Neuronal stem cell (in vitro differentiated cells): ENCODE data around the gene ATP6V1F.

ENCODE experiments used
- DNase-seq: peaks from one replicate; pipeline ENCODE4 v3.0.0-alpha.2; 2013; ENCODE audit warnings: low spot score
- H2AFZ ChIP-seq: one replicate; pipeline ENCODE4 v1.6.1; 2013; ENCODE audit warnings: mild to moderate bottlenecking, low read length, inconsistent platforms
- H2AK5ac ChIP-seq: 2 replicates; pipeline ENCODE4 v1.6.1; 2013; ENCODE audit warnings: low read depth, mild to moderate bottlenecking, inconsistent platforms, low read length, moderate library complexity, mixed read lengths
- H2BK120ac ChIP-seq: 2 replicates; pipeline ENCODE4 v1.6.1; 2013; ENCODE audit warnings: low read depth, mild to moderate bottlenecking, inconsistent platforms, low read length, moderate library complexity, mixed read lengths
- H2BK12ac ChIP-seq: one replicate; pipeline ENCODE4 v1.6.1; 2013; ENCODE audit warnings: low read length, inconsistent platforms
- H2BK15ac ChIP-seq: 2 replicates; pipeline ENCODE4 v1.6.1; 2013; ENCODE audit warnings: mild to moderate bottlenecking, low read length, inconsistent platforms, mixed read lengths
- H2BK5ac ChIP-seq: one replicate; pipeline ENCODE4 v1.6.1; 2013; ENCODE audit warnings: inconsistent platforms, mild to moderate bottlenecking, low read length, moderate library complexity
- H3K14ac ChIP-seq: one replicate; pipeline ENCODE4 v1.6.1; 2013; ENCODE audit warnings: low read length, inconsistent platforms
- H3K18ac ChIP-seq: 2 replicates; pipeline ENCODE4 v1.6.1; 2013; ENCODE audit warnings: low read length, inconsistent platforms
- H3K23ac ChIP-seq: 2 replicates; pipeline ENCODE4 v1.6.1; 2013; ENCODE audit warnings: low read depth, mild to moderate bottlenecking, mixed read lengths, low read length, inconsistent platforms; ENCODE audit not compliant: poor library complexity
- H3K27ac ChIP-seq: replicated peaks from 3 replicates; pipeline ENCODE4 v1.5.1; 2013; ENCODE audit warnings: low read length, inconsistent platforms
- H3K27me3 ChIP-seq, 3 experiments: 2 replicates each; pipeline ENCODE4 v1.6.1; 2013; ENCODE audit warnings: low read length in 3 of 3, mild to moderate bottlenecking in 2 of 3, inconsistent platforms in 1 of 3, low read depth in 1 of 3, mixed read lengths in 1 of 3, moderate library complexity in 1 of 3; ENCODE audit not compliant: control insufficient read depth in 3 of 3, insufficient read depth in 3 of 3
- H3K36me3 ChIP-seq, 2 donors: replicated peaks in 1 of 2; 2 replicates each; pipeline ENCODE4 v1.6.1; 2013; ENCODE audit warnings: low read length in 2 of 2; ENCODE audit not compliant: control insufficient read depth in 2 of 2, insufficient read depth in 2 of 2
- H3K4ac ChIP-seq: 2 replicates; pipeline ENCODE4 v1.6.1; 2013; ENCODE audit warnings: inconsistent platforms, mild to moderate bottlenecking, low read length, moderate library complexity
- H3K4me1 ChIP-seq, 2 donors: 1 replicate in 1 of 2; 2 replicates in 1 of 2; pipeline ENCODE4 v1.6.1; 2013; ENCODE audit warnings: low read length in 2 of 2, low read depth in 1 of 2; ENCODE audit not compliant: control insufficient read depth in 2 of 2, insufficient read depth in 1 of 2
- H3K4me2 ChIP-seq: one replicate; pipeline ENCODE4 v1.6.1; 2013; ENCODE audit warnings: mild to moderate bottlenecking, low read length, inconsistent platforms; ENCODE audit not compliant: insufficient read depth, poor library complexity, severe bottlenecking
- H3K4me3 ChIP-seq, 2 donors: 2 replicates each; pipeline ENCODE4 v1.5.1; 2013; ENCODE audit warnings: low read length in 2 of 2, mild to moderate bottlenecking in 2 of 2, inconsistent platforms in 1 of 2, moderate library complexity in 1 of 2
- H3K79me1 ChIP-seq: one replicate; pipeline ENCODE4 v1.6.1; 2013; ENCODE audit warnings: low read depth, mild to moderate bottlenecking, inconsistent platforms, low read length, moderate library complexity
- H3K9ac ChIP-seq: one replicate; pipeline ENCODE4 v1.6.1; 2013; ENCODE audit warnings: mild to moderate bottlenecking, low read depth, low read length, inconsistent platforms; ENCODE audit not compliant: poor library complexity
- H3K9me3 ChIP-seq, 2 donors: replicated peaks in 1 of 2; 2 replicates each; pipeline versions ENCODE3 to v1.6.1; 2013; ENCODE audit warnings: low read length in 2 of 2, mild to moderate bottlenecking in 2 of 2, inconsistent platforms in 1 of 2, low read depth in 1 of 2, mixed read lengths in 1 of 2, moderate library complexity in 1 of 2; ENCODE audit not compliant: control insufficient read depth in 2 of 2, insufficient read depth in 1 of 2
- H4K8ac ChIP-seq: one replicate; pipeline ENCODE4 v1.6.1; 2013; ENCODE audit warnings: low read depth, mild to moderate bottlenecking, inconsistent platforms, low read length, moderate library complexity
- H4K91ac ChIP-seq: one replicate; pipeline ENCODE4 v1.6.1; 2013; ENCODE audit warnings: low read length, low read depth, mild to moderate bottlenecking, inconsistent platforms; ENCODE audit not compliant: poor library complexity
- WGBS, 2 donors: extraction: QIAGEN DNeasy Blood & Tissue Kit; methylation state at CpG; one replicate each; pipeline ENCODE4 v1.1.7; 2013; ENCODE audit warnings: missing lambda C conversion rate in 2 of 2, mixed read lengths in 1 of 2; ENCODE audit not compliant: insufficient read length in 2 of 2, insufficient replicate concordance in 1 of 2; ENCODE audit errors: extremely low coverage in 2 of 2; 5-methylcytosine and 5-hydroxymethylcytosine counted together

The ATP6V1F gene

GRCh38 chr7:128865996-128866877 lies 3.6 kb downstream of the ATP6V1F start:
- no peaks in the 10 kb centered on the region for H3K9me3 ChIP-seq
- no peak overlapping the region for H4K91ac ChIP-seq
- H3K36me3 ChIP-seq: peaks cover 14 to 15% of the 10 kb centered on the region in 2 donors
- no peak overlapping the region for H2AFZ ChIP-seq
- no peak overlapping the region for H3K4me2 ChIP-seq
- H2BK12ac ChIP-seq: no peak overlapping the region
- H2BK5ac ChIP-seq: no peak overlapping the region
- no peak overlapping the region for H3K4ac ChIP-seq
- no CpG with 5 or more reads among the region's 27 CpGs for WGBS, 2 donors
- H3K27me3 ChIP-seq: peaks cover 0 to 38% (median 14%) of the 10 kb centered on the region in 3 experiments
- H2BK15ac ChIP-seq: no peak overlapping the region
- peaks cover 3 to 16% of the 10 kb centered on the region in 2 donors for H3K4me1 ChIP-seq
- no peak overlapping the region for H3K27ac ChIP-seq
- H2BK120ac ChIP-seq: no peak overlapping the region
- no peak overlapping the region for H2AK5ac ChIP-seq
- no peak overlapping the region for H3K18ac ChIP-seq
- H4K8ac ChIP-seq: no peak overlapping the region
- no peak overlapping the region for H3K4me3 ChIP-seq
- H3K14ac ChIP-seq: no peak overlapping the region
- H3K79me1 ChIP-seq: no peaks in the 10 kb centered on the region
- DNase-seq: no peak
- H3K9ac ChIP-seq: no peak overlapping the region
- H3K23ac ChIP-seq: peak overlapping the region; percentile 81

GRCh38 chr7:128867241-128867640 lies 4.6 kb downstream of the ATP6V1F start:
- no CpG with 5 or more reads among the region's 4 CpGs for WGBS, 2 donors
- Histone ChIP-seq H3K18ac (no peak overlapping the region), H3K4me1 (peaks cover 3 to 14% of the 10 kb centered on the region in 2 donors), H3K14ac (no peak overlapping the region), H3K23ac (no peak overlapping the region), H3K4me2 (no peak overlapping the region), H2BK12ac (no peak overlapping the region), H3K79me1 (no peaks in the 10 kb centered on the region), H3K4me3 (no peak overlapping the region), H3K27me3 (peaks cover 0 to 40% (median 23%) of the 10 kb centered on the region in 3 experiments), H4K91ac (no peak overlapping the region), H3K27ac (no peak overlapping the region), H3K4ac (no peak overlapping the region), H2AFZ (no peak overlapping the region), H2BK120ac (no peak overlapping the region), H3K9me3 (no peaks in the 10 kb centered on the region), H4K8ac (no peak overlapping the region), H3K9ac (no peak overlapping the region), H2AK5ac (no peak overlapping the region), H2BK5ac (no peak overlapping the region), H3K36me3 (peaks cover 14 to 15% of the 10 kb centered on the region in 2 donors), H2BK15ac (no peak overlapping the region)
- DNase-seq: no peak

- no peak for DNase-seq
- Histone ChIP-seq H3K14ac (no peak overlapping the region), H3K27ac (no peak overlapping the region), H3K36me3 (peaks cover 14 to 15% of the 10 kb centered on the region in 2 donors), H3K27me3 (peaks cover 0 to 40% (median 26%) of the 10 kb centered on the region in 3 experiments), H3K9me3 (no peaks in the 10 kb centered on the region), H2BK15ac (no peak overlapping the region), H2BK5ac (no peak overlapping the region), H3K18ac (no peak overlapping the region), H4K91ac (no peak overlapping the region), H3K79me1 (no peaks in the 10 kb centered on the region), H3K4ac (no peak overlapping the region), H2AK5ac (no peak overlapping the region), H2AFZ (no peak overlapping the region), H3K4me1 (peaks cover 3 to 14% of the 10 kb centered on the region in 2 donors), H4K8ac (no peak overlapping the region), H3K4me2 (no peak overlapping the region), H3K9ac (no peak overlapping the region), H2BK12ac (no peak overlapping the region), H3K23ac (peak overlapping the region; percentile 37), H3K4me3 (no peak overlapping the region), H2BK120ac (no peak overlapping the region)
- no CpG with 5 or more reads among the region's 11 CpGs for WGBS, 2 donors
These were observed 5.4 kb downstream of the ATP6V1F start for GRCh38 chr7:128867842-128868623.
